Measurements from ENCODE around the gene TNFRSF18. TPM values are rescaled to one million over a fixed set of nuclear protein-coding genes. Genes with fewer than 3 reads are reported as not detected.
A peak's percentile ranks its signal among the peaks of the same experiment; 100 is the strongest.

Gene TNFRSF18
- polyA plus RNA-seq, 2 donors = 1.9 to 4.3 TPM

- Histone ChIP-seq H3K27ac (ENCODE audit: low read depth in 2 of 2, low read length in 1 of 2) (no peak overlapping the region), H3K4me1 (ENCODE audit: control insufficient read depth in 2 of 2, insufficient read depth in 2 of 2, low read length in 1 of 2) (peaks cover 10 to 11% of the 10 kb centered on the region in 2 donors), H3K9me3 (ENCODE audit: control insufficient read depth in 2 of 2, insufficient read depth in 1 of 2, low read depth in 1 of 2, low read length in 1 of 2) (no peaks in the 10 kb centered on the region), H3K27me3 (ENCODE audit: control insufficient read depth in 1 of 2, insufficient read depth in 2 of 2, low read length in 2 of 2) (peaks cover 0 to 7% of the 10 kb centered on the region in 2 donors), H3K4me3 (ENCODE audit: low read depth in 1 of 2, low read length in 2 of 2) (peak overlapping the region in 1 of 2 donors; percentile 26), H3K36me3 (ENCODE audit: control insufficient read depth in 2 of 2, insufficient read depth in 2 of 2, low read length in 1 of 2) (no peaks in the 10 kb centered on the region)
- WGBS, 2 donors = 82 to 86% methylated on average over 16 to 19 of the region's 19 CpGs
Measured at GRCh38 chr1:1204998-1205768, 1.2 kb downstream of the TNFRSF18 start.

DNA sequence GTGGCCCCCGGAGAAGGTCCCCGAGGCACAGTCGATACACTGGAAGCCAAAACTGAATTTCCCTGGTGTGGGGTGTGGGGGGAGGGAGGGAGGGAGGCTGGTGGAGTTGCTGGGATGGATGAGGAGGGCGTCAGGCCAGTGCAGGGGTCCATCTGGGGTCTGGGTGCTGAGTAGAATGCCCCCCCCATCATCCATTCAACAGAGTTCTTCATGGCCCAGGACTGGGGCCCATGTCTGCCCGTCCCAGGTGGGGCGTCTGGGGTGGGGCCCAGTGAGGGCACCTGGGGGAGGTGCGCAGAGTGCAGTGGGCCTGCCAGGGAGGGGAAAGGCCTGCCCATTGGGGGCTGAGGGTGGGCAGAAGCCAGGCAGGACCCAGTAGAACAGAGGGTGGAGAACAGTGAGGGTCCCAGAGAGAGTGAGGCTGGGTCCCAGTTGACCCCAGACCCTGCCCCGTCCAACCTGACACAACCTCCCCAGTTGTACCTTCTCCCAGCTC, 1.9 kb downstream of the TNFRSF18 start:
- Histone ChIP-seq H3K27ac (ENCODE audit: low read depth in 2 of 2, low read length in 1 of 2) (no peak overlapping the region), H3K4me3 (ENCODE audit: low read depth in 1 of 2, low read length in 2 of 2) (no peak overlapping the region), H3K9me3 (ENCODE audit: control insufficient read depth in 2 of 2, insufficient read depth in 1 of 2, low read depth in 1 of 2, low read length in 1 of 2) (no peaks in the 10 kb centered on the region), H3K4me1 (ENCODE audit: control insufficient read depth in 2 of 2, insufficient read depth in 2 of 2, low read length in 1 of 2) (peaks cover 10 to 11% of the 10 kb centered on the region in 2 donors), H3K27me3 (ENCODE audit: control insufficient read depth in 1 of 2, insufficient read depth in 2 of 2, low read length in 2 of 2) (peaks cover 0 to 7% of the 10 kb centered on the region in 2 donors), H3K36me3 (ENCODE audit: control insufficient read depth in 2 of 2, insufficient read depth in 2 of 2, low read length in 1 of 2) (no peaks in the 10 kb centered on the region)
- 86 to 91% methylated on average over 8 of the region's 8 CpGs for WGBS, 2 donors

DNA sequence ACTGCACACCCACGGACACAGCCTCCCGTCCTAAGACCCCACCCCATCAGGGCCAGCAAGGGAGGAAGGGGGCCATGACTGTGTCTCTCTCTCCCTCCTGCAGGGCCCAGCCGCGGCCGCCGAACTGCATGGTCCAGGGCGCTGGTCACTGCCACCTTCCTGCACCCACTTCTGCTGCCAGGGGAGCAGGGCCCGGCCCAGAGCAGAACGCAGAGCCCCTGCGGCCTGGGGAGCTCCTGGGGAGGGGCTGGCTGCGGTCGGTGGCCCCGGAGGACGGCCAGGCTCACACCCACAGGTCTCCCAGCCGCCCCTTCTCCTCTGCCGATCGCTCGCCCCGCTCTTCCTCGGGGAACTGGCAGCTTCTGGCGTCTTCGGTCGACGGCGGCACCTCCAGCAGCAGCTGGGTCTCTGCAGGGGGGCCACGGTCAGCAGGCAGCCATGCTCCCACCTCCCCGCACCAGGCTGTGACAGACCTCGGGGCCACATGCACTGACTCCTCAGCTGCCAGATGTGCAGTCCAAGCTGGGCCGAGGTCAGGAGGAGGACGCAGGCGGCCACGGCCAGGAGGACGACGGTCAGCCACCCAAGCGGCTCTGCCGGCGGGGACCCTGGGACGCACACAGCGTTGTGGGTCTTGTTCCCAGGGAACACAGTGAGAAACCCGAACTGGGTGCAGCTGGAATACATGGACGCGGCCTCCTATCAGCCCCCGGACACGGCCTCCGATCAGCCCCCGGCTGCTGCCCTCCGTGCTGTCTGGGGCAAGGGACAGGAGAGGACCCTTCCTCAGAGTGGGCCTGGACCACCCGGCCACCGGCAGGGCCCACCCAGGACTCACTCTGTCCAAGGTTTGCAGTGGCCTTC, 2.6 kb downstream of the TNFRSF18 start:
- peaks cover 0 to 7% of the 10 kb centered on the region in 2 donors for H3K27me3 ChIP-seq (ENCODE audit: control insufficient read depth in 1 of 2, insufficient read depth in 2 of 2, low read length in 2 of 2)
- no peaks in the 10 kb centered on the region for H3K9me3 ChIP-seq (ENCODE audit: control insufficient read depth in 2 of 2, insufficient read depth in 1 of 2, low read depth in 1 of 2, low read length in 1 of 2)
- no peak overlapping the region for H3K27ac ChIP-seq (ENCODE audit: low read depth in 2 of 2, low read length in 1 of 2)
- no peaks in the 10 kb centered on the region for H3K36me3 ChIP-seq (ENCODE audit: control insufficient read depth in 2 of 2, insufficient read depth in 2 of 2, low read length in 1 of 2)
- H3K4me3 ChIP-seq (ENCODE audit: low read depth in 1 of 2, low read length in 2 of 2) = no peak overlapping the region
- WGBS, 2 donors = 74 to 78% methylated on average over 42 to 49 of the region's 49 CpGs
- peaks cover 10 to 11% of the 10 kb centered on the region in 2 donors for H3K4me1 ChIP-seq (ENCODE audit: control insufficient read depth in 2 of 2, insufficient read depth in 2 of 2, low read length in 1 of 2)

DNA sequence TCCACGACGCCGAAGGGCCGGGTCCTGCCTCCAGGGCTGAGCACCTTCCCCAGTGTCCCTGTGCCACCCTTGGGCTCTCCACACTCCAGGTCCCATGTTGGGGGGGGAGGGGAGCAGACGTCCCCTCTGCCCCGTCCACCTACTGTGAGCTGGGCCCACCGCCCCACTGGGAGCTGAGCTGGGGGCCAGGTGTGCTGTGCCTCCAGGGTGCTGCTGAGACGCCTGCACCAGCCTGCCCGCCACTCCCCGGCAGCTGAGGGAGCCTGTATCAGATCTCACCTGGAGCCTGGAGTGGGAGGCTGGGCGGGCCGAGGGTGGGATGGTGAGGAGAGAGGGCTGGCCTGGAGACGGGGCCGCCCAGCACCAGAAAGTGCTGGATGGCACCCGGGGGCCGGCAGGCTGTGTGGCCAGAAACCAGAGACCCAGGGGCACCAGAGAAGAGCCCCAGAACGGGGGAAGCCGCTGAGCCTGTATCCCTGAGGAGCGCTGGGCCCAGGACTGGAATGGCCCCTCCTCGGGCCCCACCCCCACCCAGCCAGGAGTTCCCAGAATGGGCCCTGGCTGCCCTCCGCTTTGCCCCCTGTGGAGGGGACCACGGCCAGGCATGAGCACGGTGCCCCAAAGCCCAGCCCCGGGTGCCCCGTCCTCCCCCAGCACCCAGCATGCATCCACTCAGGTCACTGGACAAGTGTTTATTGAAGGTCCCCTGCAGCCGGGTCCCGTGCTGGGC, 3.4 kb downstream of the TNFRSF18 start:
- H3K4me1 ChIP-seq (ENCODE audit: control insufficient read depth in 2 of 2, insufficient read depth in 2 of 2, low read length in 1 of 2) = peaks cover 6 to 8% of the 10 kb centered on the region in 2 donors

DNA sequence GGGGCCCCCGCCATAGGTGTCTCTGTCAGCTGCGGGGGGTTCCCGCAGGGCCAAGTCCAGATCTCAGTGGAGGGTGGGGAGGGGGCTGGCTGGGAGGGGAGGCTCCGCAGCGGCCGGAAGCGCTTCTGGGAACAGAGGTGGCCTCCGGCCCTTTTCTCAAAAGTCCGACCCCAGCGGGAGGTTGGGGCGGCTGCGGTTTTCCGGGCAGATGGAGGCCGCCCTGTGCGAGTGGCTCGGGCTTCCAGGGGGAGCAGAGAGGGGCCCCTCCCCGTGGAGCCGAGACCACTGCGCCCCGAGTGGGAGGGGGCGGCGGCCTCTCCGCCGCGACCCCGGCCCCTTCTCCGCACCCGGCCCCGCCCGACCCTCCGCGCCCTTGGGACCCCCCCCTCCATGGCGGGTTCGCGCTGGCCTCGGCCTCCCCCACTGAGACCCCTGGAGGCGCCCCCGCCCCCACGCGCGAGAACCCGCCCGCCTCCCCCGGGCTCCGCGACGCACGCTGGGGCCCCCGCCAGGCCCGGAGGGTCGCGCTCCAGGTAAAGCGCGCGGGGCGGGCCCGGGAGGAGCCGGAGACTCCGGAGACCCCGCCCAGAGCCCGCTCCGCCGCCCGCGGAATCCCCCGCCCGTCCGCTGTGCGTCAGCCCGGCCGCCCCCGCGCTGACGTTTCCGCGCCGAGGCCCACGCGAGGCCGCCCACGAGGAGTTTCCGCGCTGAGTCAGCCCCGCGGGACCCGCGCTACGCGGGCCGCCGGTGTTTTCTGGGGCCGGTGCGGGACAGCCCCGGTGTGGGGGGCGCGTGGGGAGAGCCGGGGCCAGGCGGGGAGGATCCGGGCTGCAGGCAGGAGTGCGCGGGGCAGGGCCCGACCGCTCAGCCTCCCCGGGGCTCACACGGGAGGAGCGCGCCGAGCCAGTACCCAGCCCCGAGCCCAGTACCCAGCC, 5.2 kb downstream of the TNFRSF18 start:
- Histone ChIP-seq H3K27me3 (ENCODE audit: control insufficient read depth in 1 of 2, insufficient read depth in 2 of 2, low read length in 2 of 2) (peaks cover 0 to 7% of the 10 kb centered on the region in 2 donors), H3K4me3 (ENCODE audit: low read depth in 1 of 2, low read length in 2 of 2) (peak overlapping the region; percentile 24 to 35), H3K27ac (ENCODE audit: low read depth in 2 of 2, low read length in 1 of 2) (no peak overlapping the region), H3K9me3 (ENCODE audit: control insufficient read depth in 2 of 2, insufficient read depth in 1 of 2, low read depth in 1 of 2, low read length in 1 of 2) (no peaks in the 10 kb centered on the region), H3K4me1 (ENCODE audit: control insufficient read depth in 2 of 2, insufficient read depth in 2 of 2, low read length in 1 of 2) (peaks cover under 1 to 3% of the 10 kb centered on the region in 2 donors), H3K36me3 (ENCODE audit: control insufficient read depth in 2 of 2, insufficient read depth in 2 of 2, low read length in 1 of 2) (no peaks in the 10 kb centered on the region)
- WGBS, 2 donors = 2% methylated on average over 47 to 109 of the region's 109 CpGs

More for the DNA sequence above, 3.4 kb downstream of the TNFRSF18 start:
- 52 to 71% methylated on average over 25 to 27 of the region's 27 CpGs for WGBS, 2 donors
- Histone ChIP-seq H3K9me3 (ENCODE audit: control insufficient read depth in 2 of 2, insufficient read depth in 1 of 2, low read depth in 1 of 2, low read length in 1 of 2) (no peaks in the 10 kb centered on the region), H3K36me3 (ENCODE audit: control insufficient read depth in 2 of 2, insufficient read depth in 2 of 2, low read length in 1 of 2) (no peaks in the 10 kb centered on the region), H3K4me3 (ENCODE audit: low read depth in 1 of 2, low read length in 2 of 2) (no peak overlapping the region), H3K27me3 (ENCODE audit: control insufficient read depth in 1 of 2, insufficient read depth in 2 of 2, low read length in 2 of 2) (peaks cover 0 to 7% of the 10 kb centered on the region in 2 donors), H3K27ac (ENCODE audit: low read depth in 2 of 2, low read length in 1 of 2) (no peak overlapping the region)

DNA sequence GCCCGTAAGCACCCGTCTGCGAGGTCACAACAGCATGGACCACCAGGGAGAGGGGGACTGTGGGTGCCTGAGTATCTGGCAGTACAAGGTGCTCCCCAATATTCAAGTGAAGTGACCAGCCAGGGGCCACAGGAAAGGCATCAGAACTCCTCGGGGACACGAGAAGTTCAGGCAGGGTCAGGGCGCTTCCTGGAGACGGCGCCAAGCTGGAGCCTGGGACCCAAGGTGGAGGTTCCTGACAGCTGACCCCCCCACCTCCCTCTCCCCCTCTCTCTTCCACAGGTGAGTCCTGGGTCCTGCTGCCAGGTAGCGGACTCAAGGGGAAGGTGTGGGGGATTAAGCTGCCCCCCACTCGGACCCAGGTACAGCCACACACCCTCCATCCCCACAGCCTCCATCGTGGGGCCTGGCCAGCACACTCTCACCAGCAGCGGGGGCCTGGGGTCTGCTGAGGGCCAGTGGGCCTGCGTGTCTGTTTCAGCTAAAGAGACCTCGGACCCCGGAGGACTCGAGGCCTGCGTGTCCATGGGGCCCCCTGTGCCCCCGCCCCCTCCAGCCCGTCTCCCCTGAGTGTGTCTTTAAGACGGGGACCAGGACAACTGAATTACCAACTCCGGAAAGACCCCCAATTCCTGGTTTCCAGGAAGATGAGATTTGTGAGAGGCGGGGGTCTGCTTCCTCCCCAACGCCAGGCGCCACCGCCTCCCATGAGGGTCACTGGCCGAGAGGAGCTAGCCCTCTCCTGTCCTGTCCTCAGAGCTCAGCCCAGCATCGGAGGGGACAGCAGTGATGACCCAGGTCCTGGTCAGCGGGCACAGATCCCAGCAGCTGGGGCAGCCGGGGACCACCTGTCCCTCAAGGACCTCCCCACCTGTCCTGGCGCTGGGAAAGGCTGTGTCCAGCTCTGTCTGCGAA, 6.2 kb downstream of the TNFRSF18 start:
- no peaks in the 10 kb centered on the region for H3K9me3 ChIP-seq (ENCODE audit: control insufficient read depth in 2 of 2, insufficient read depth in 1 of 2, low read depth in 1 of 2, low read length in 1 of 2)
- WGBS, 2 donors = 73 to 81% methylated on average over 27 to 31 of the region's 31 CpGs
- no peaks in the 10 kb centered on the region for H3K4me1 ChIP-seq (ENCODE audit: control insufficient read depth in 2 of 2, insufficient read depth in 2 of 2, low read length in 1 of 2)
- H3K4me3 ChIP-seq (ENCODE audit: low read depth in 1 of 2, low read length in 2 of 2) = no peak overlapping the region
- no peak overlapping the region for H3K27ac ChIP-seq (ENCODE audit: low read depth in 2 of 2, low read length in 1 of 2)
- H3K36me3 ChIP-seq (ENCODE audit: control insufficient read depth in 2 of 2, insufficient read depth in 2 of 2, low read length in 1 of 2) = no peaks in the 10 kb centered on the region
- H3K27me3 ChIP-seq (ENCODE audit: control insufficient read depth in 1 of 2, insufficient read depth in 2 of 2, low read length in 2 of 2) = peaks cover 0 to 7% of the 10 kb centered on the region in 2 donors

GRCh38 chr1:1199141-1199960, 7.0 kb downstream of the TNFRSF18 start:
- Histone ChIP-seq H3K27ac (ENCODE audit: low read depth in 2 of 2, low read length in 1 of 2) (no peak overlapping the region), H3K9me3 (ENCODE audit: control insufficient read depth in 2 of 2, insufficient read depth in 1 of 2, low read depth in 1 of 2, low read length in 1 of 2) (no peaks in the 10 kb centered on the region)
- WGBS, 2 donors = 82 to 84% methylated on average over 22 of the region's 22 CpGs

More at GRCh38 chr1:1199141-1199960, 7.0 kb downstream of the TNFRSF18 start:
- no peaks in the 10 kb centered on the region for H3K36me3 ChIP-seq (ENCODE audit: control insufficient read depth in 2 of 2, insufficient read depth in 2 of 2, low read length in 1 of 2)
- H3K4me1 ChIP-seq (ENCODE audit: control insufficient read depth in 2 of 2, insufficient read depth in 2 of 2, low read length in 1 of 2) = no peaks in the 10 kb centered on the region
- H3K4me3 ChIP-seq (ENCODE audit: low read depth in 1 of 2, low read length in 2 of 2) = no peak overlapping the region
- peaks cover 0 to 7% of the 10 kb centered on the region in 2 donors for H3K27me3 ChIP-seq (ENCODE audit: control insufficient read depth in 1 of 2, insufficient read depth in 2 of 2, low read length in 2 of 2)

Measured in esophagus (tissue), 2 donors.